NB4 (cell line): Measurements from ENCODE around the gene TMPRSS2.

Experiments
- POLR2A ChIP-seq: IDR thresholded peaks from 2 replicates; pipeline ENCODE4 v1.6.1; 2011; ENCODE audit warnings: mild to moderate bottlenecking; ENCODE audit not compliant: insufficient read length; ENCODE audit errors: extremely low read depth
- TF ChIP-seq, protein P1 (sequence below): IDR thresholded peaks from one replicate; pipeline ENCODE4 v1.5.1; 2012; ENCODE audit warnings: low read depth, low read length

DNA sequence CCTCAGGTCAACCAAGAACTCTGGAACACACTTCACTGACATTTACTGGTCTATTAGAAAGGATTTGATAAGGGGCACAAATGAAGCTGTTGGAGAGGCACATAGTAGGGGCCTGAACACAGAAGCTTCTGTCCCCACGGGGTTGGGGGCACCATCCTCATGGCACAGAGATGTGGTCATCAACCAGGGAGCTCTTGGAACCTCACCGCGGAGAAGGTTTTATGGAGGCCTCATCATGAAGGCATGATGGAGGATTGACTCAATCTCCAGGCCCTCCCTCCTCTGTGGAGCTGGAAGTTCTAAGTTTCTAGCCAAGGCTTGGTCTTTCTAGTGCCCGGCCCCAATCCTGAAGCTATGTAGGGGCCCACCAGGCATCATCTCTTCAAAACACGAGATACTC lies 58.3 kb downstream of the TMPRSS2 start:
- TF ChIP-seq, protein P1, sequence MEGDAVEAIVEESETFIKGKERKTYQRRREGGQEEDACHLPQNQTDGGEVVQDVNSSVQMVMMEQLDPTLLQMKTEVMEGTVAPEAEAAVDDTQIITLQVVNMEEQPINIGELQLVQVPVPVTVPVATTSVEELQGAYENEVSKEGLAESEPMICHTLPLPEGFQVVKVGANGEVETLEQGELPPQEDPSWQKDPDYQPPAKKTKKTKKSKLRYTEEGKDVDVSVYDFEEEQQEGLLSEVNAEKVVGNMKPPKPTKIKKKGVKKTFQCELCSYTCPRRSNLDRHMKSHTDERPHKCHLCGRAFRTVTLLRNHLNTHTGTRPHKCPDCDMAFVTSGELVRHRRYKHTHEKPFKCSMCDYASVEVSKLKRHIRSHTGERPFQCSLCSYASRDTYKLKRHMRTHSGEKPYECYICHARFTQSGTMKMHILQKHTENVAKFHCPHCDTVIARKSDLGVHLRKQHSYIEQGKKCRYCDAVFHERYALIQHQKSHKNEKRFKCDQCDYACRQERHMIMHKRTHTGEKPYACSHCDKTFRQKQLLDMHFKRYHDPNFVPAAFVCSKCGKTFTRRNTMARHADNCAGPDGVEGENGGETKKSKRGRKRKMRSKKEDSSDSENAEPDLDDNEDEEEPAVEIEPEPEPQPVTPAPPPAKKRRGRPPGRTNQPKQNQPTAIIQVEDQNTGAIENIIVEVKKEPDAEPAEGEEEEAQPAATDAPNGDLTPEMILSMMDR = no peak
- no peak for TF ChIP-seq POLR2A
